Measurements from ENCODE around the gene SLC1A3. TPM values are rescaled to one million over a fixed set of nuclear protein-coding genes. Genes with fewer than 3 reads are reported as not detected.

SLC1A3 gene
- total RNA-seq, 3 donors from 2014 or later (not counting 1 experiment from before 2014, with no cell fraction given): 1.1 TPM; not detected in 2

GRCh38 chr5:36683821-36684434 is 77.5 kb downstream of the SLC1A3 start:
- Mint-ChIP-seq H3K27me3 (ENCODE audit: low read depth in 2 of 2) (no peaks in the 10 kb centered on the region), H3K27ac (no peak overlapping the region), H3K4me1 (no peaks in the 10 kb centered on the region), H3K9me3 (no peaks in the 10 kb centered on the region), H3K4me3 (no peak overlapping the region), H3K36me3 (no peaks in the 10 kb centered on the region)
- WGBS (ENCODE audit: insufficient coverage): 91% methylated on average over 9 of the region's 9 CpGs
- ATAC-seq: no peak
- H3K9me3 ChIP-seq (ENCODE audit: control insufficient read depth, insufficient read depth, low read length): no peaks in the 10 kb centered on the region
- no peaks in the 10 kb centered on the region for H3K27me3 ChIP-seq (ENCODE audit: control insufficient read depth, insufficient read depth, low read length)
- no peak for DNase-seq
- no peak for TF ChIP-seq CTCF (IDR thresholded peaks at IDR 0.05)
- intact Hi-C loops (cut with micrococcal nuclease): no loop called here
- no peak overlapping the region for H3K4me3 ChIP-seq (ENCODE audit: low read length)
- H3K36me3 ChIP-seq (ENCODE audit: control insufficient read depth, insufficient read depth, low read length): no peaks in the 10 kb centered on the region
- no peak overlapping the region for H3K27ac ChIP-seq (ENCODE audit: low read length)
- no peaks in the 10 kb centered on the region for H3K4me1 ChIP-seq (ENCODE audit: control insufficient read depth, insufficient read depth, low read length)

GRCh38 chr5:36685631-36686288 is 79.4 kb downstream of the SLC1A3 start:
- H3K9me3 ChIP-seq (ENCODE audit: control insufficient read depth, insufficient read depth, low read length): no peaks in the 10 kb centered on the region
- peaks cover 12% of the 10 kb centered on the region for H3K4me1 ChIP-seq (ENCODE audit: control insufficient read depth, insufficient read depth, low read length)
- WGBS (ENCODE audit: insufficient coverage): 89% methylated on average over 12 of the region's 13 CpGs
- no peak overlapping the region for H3K4me3 Mint-ChIP-seq
- no peak overlapping the region for H3K27ac ChIP-seq (ENCODE audit: low read length)
- no peaks in the 10 kb centered on the region for H3K36me3 Mint-ChIP-seq
- intact Hi-C loops (cut with micrococcal nuclease): no loop called here
- ATAC-seq (no peak), DNase-seq (no peak)
- no peaks in the 10 kb centered on the region for H3K27me3 ChIP-seq (ENCODE audit: control insufficient read depth, insufficient read depth, low read length)
- peaks cover 0 to 3% of the 10 kb centered on the region in 2 donors for H3K27me3 Mint-ChIP-seq (ENCODE audit: low read depth in 2 of 2)
- no peak for TF ChIP-seq CTCF (IDR thresholded peaks at IDR 0.05)
- H3K9me3 Mint-ChIP-seq: no peaks in the 10 kb centered on the region
- H3K27ac Mint-ChIP-seq: no peak overlapping the region
- H3K4me1 Mint-ChIP-seq: peaks cover 8 to 13% of the 10 kb centered on the region in 2 donors
- no peaks in the 10 kb centered on the region for H3K36me3 ChIP-seq (ENCODE audit: control insufficient read depth, insufficient read depth, low read length)
- no peak overlapping the region for H3K4me3 ChIP-seq (ENCODE audit: low read length)

- H3K27ac ChIP-seq (ENCODE audit: low read length): no peak overlapping the region
- H3K27me3 ChIP-seq (ENCODE audit: control insufficient read depth, insufficient read depth, low read length): no peaks in the 10 kb centered on the region
- H3K4me3 Mint-ChIP-seq: no peak overlapping the region
- H3K4me1 Mint-ChIP-seq: peaks cover 10 to 19% of the 10 kb centered on the region in 2 donors
- H3K36me3 ChIP-seq (ENCODE audit: control insufficient read depth, insufficient read depth, low read length): no peaks in the 10 kb centered on the region
- no peak overlapping the region for H3K4me3 ChIP-seq (ENCODE audit: low read length)
- WGBS (ENCODE audit: insufficient coverage): 71% methylated on average over 2 of the region's 3 CpGs
- no peak for TF ChIP-seq CTCF (IDR thresholded peaks at IDR 0.05)
- intact Hi-C loops (cut with micrococcal nuclease): no loop called here
- H3K4me1 ChIP-seq (ENCODE audit: control insufficient read depth, insufficient read depth, low read length): peaks cover 12% of the 10 kb centered on the region
- peaks cover 6 to 7% of the 10 kb centered on the region in 2 donors for H3K27me3 Mint-ChIP-seq (ENCODE audit: low read depth in 2 of 2)
- no peaks in the 10 kb centered on the region for H3K9me3 ChIP-seq (ENCODE audit: control insufficient read depth, insufficient read depth, low read length)
- DNase-seq: no peak
- H3K9me3 Mint-ChIP-seq: no peaks in the 10 kb centered on the region
- H3K36me3 Mint-ChIP-seq: no peaks in the 10 kb centered on the region
- no peak for ATAC-seq
- no peak overlapping the region for H3K27ac Mint-ChIP-seq
These were observed 80.5 kb downstream of the SLC1A3 start for GRCh38 chr5:36686881-36687280.

Data from natural killer cell (primary cell).